GM13977 (cell line): ENCODE results near the gene PLB1.
"Not testable (repeated sequence)": the region's sequence is repeated elsewhere in the genome, so short reads cannot be mapped to it uniquely, and the experiment has no call there.

Source experiments
- DNase-seq: peaks from one replicate; pipeline ENCODE4 v3.0.0; 2012; ENCODE audit warnings: low spot score
- in situ Hi-C: fragments of 300-500 bp; cut with MboI; formaldehyde crosslinking; loops from one replicate; pipeline ENCODE4 v1.12.0; 2022; ENCODE audit warnings: low sequenced_read_pairs, low pct_unique_long_range_greater_than_20kb, mixed read lengths, inconsistent platforms; ENCODE audit not compliant: unreplicated experiment
- TF ChIP-seq, protein P1 (sequence below): IDR thresholded peaks from 2 replicates; pipeline ENCODE4 v1.5.1; 2012; ENCODE audit warnings: mild to moderate bottlenecking, control low read depth; ENCODE audit not compliant: insufficient read depth; ENCODE audit errors: extremely low read depth, missing control alignments

Gene PLB1

DNA sequence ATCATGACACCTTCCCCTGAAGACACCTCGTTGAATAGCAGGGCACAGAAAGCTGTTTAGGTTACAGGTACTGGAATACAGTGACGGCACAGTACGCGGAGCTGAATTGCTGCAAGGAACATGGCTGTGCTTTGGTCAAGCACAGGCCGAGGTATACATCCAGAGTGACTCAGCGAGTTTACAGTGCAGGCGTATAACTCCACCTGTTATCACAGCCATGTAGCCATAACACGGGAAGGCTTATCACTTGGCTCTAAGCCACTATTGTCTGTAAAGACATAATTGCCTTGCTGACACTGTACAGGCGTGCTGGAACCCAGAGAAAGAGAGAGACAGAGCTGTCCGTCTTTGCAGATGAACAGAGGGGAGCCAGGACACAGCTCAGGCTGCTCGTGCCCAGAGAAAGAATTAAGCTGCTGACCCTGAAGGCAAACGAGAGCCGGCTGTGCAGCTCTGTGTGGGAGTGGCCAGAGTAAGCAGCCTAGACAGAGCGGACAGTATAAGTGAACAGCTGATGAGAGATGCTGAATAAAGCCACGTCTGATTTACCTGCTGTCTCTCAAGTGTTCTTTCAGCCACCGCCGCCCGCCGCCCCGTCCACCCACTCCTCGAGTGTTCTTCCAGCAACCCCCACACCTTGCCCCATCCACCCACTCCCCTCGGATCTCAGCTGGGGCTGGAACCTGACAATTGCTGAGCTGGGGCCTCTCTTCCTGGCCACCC lies 168.4 kb downstream of the PLB1 start:
- in situ Hi-C loops = no loop called here
- DNase-seq = no peak
- TF ChIP-seq, protein P1, sequence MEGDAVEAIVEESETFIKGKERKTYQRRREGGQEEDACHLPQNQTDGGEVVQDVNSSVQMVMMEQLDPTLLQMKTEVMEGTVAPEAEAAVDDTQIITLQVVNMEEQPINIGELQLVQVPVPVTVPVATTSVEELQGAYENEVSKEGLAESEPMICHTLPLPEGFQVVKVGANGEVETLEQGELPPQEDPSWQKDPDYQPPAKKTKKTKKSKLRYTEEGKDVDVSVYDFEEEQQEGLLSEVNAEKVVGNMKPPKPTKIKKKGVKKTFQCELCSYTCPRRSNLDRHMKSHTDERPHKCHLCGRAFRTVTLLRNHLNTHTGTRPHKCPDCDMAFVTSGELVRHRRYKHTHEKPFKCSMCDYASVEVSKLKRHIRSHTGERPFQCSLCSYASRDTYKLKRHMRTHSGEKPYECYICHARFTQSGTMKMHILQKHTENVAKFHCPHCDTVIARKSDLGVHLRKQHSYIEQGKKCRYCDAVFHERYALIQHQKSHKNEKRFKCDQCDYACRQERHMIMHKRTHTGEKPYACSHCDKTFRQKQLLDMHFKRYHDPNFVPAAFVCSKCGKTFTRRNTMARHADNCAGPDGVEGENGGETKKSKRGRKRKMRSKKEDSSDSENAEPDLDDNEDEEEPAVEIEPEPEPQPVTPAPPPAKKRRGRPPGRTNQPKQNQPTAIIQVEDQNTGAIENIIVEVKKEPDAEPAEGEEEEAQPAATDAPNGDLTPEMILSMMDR = no peak

DNA sequence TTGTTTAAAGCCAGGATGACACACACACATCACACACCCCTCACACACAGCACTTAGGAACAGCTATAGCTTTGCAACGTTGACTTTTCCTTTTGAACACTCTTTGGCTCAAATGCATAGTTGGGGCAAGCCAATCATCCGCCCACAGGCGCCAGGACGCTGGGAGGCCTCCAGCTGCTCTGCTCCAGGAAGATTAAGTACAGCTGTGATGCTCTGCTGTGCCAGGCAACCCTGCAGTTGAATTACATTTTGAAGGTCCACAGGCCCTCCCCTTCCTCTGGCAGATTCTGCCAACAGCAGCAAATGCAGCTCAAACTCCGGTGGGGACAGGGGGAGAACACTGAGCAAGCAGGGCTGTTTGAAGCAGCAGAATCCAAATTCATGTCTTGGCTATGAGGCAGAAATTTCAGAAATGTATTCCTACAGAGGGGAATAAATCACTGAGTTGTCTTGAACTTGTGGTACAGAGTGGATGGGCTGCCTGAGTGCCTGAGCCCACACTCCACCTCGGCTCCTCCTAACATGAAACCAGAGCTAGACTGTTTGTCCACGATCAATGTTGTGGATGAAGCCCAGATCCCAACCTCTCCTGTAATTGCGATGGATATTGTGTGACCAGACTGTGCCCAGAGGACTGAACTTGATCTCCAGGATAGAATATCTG lies 169.3 kb downstream of the PLB1 start:
- DNase-seq = no peak
- TF ChIP-seq, protein P1 = no peak
- in situ Hi-C loops = no loop called here

DNA sequence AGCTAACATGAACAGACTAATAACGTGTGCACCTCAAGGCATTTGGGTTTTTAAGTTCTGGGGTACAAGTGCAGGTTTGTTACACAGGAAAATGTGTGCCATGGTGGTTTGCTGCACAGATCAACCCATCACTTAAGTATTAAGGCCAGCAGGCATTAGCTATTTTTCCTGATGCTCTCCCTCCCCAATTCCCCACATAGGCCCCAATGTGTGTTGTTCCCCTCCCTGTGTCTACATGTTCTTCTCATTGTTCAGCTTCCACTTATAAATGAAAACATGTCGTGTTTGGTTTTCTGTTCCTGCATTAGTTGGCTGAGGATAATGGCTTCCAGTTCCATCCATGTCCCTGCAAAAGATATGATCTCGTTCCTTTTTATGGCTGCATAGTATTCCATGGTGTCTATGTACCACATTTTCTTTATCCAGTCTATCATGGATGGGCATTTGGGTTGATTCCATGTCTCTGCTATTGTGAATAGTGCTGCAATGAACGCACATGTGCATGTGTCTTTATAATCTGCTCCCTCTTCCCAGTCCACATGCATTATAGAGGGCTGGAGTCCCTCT lies 170.0 kb downstream of the PLB1 start:
- in situ Hi-C loops, DNase-seq: not testable (repeated sequence)

DNA sequence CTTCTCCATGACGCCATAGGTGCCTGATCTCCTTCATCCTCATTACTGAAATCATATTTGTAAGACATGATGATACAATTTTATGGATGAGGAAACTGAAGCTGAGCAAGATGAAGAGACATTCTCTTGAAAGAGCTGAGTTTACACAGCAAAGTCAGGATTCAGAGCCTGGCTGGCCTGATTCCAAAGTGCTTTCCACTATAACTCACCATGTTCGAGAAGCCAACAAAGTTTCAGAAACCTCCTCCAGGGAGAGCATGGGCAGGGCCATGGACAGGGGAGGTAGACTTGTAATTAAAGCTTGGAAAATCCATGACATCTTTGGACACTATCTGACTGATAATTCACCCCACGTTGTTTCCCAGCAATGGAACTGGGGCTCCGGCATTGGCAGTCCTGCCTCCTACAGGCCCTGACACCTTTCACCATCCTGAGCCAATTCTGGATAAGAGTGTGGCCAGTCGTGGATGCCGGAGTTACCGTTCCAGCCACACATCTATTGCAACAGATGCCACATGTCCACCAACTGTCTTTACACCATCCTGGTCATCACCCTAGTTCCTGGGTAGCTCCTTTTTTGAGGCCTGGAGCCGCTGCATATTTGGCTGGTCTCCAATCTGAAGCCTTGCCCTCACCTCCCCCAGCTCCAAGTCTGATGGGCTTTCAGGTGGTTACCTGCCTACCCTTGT lies 170.8 kb downstream of the PLB1 start:
- DNase-seq = no peak
- in situ Hi-C loops = no loop called here
- TF ChIP-seq, protein P1 = no peak

DNA sequence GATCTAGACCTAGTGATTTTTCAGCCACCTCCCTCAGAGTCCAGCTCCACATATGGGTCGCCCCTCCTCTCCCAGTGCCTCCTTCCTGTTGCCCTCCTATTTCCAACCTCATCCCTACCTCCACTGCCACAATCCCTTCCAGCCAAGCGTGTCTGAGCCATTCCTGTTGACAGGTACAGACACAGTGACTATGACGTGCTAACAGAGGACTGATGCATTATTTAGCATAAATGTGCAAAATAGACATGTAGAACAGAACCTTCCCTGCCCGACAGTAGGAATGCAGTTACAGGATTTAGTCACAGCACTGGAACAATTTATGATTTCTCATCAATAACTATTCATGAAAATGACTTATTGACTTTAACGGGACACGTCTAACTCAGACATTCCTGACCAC lies 171.4 kb downstream of the PLB1 start:
- TF ChIP-seq, protein P1 = no peak
- no peak for DNase-seq
- in situ Hi-C loops = no loop called here

DNA sequence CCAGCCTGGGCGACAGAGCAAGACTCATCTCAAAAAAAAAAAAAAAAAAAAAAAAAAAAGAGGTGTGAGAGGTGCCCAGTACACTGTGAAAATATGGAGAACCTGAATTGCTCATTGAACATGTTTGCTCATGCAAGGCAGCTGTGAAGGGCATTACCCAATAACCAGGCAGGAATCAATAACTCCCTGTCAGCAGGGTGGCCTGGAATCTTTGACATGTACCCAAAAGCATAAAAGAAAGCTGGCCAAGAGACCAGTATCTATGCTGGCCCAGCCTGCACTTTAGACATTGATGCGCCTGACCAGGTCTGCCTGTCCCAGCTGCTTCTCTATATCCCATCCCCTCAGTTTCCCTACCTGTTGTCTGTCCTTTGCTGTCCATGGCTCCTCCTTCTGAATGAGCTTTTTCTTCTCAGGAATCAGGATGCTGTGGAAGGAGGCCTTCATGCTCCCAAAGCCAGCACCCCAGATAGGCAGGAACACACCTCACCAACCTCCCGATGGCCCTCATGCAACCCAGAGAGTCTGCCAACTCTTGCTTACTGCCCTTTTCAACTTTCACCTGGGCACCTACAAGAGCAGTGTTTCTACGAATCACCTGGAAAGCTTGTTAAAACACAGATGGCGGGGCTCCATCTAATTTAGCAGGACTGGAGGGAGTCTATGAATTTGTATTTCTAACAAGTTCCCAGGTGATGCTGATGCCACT lies 172.4 kb downstream of the PLB1 start:
- no peak for DNase-seq
- TF ChIP-seq, protein P1 = no peak
- in situ Hi-C loops = no loop called here
